ENCODE data around the gene PDE6B. TPM values are rescaled to one million over a fixed set of nuclear protein-coding genes. Genes with fewer than 3 reads are reported as not detected.

The PDE6B gene
- total RNA-seq, 1 donor from 2014 or later, result 0.83 TPM

- DNase-seq (ENCODE audit: low spot score), result no peak
- ATAC-seq, result no peak
These were observed 92.4 kb downstream of the PDE6B start for GRCh38 chr4:717601-718320.

- DNase-seq (ENCODE audit: low spot score) (no peak), ATAC-seq (no peak)
These were observed 93.1 kb downstream of the PDE6B start for GRCh38 chr4:718460-718859.

Other genes starting within 250 kb of the PDE6B start
- 9.4 TPM for gene ZNF721, start 126.4 kb upstream of the PDE6B start, total RNA-seq
- gene PIGG, start 126.4 kb upstream of the PDE6B start, total RNA-seq, result 19.4 TPM
- not detected for gene TMEM271, start 49.3 kb upstream of the PDE6B start, total RNA-seq
- gene ATP5ME, start 48.7 kb downstream of the PDE6B start, total RNA-seq, result 203 TPM
- 7.4 TPM for gene MYL5, start 49.0 kb downstream of the PDE6B start, total RNA-seq
- gene SLC49A3, start 63.6 kb downstream of the PDE6B start, total RNA-seq, result 7.6 TPM
- 16.6 TPM for gene PCGF3, start 80.3 kb downstream of the PDE6B start, total RNA-seq
- 1.5 TPM for gene CPLX1, start 200.6 kb downstream of the PDE6B start, total RNA-seq

Data from left lobe of liver (tissue), 2 donors.